ENCODE measurements around the gene VWA8.
"Not testable (repeated sequence)": the region's sequence is repeated elsewhere in the genome, so short reads cannot be mapped to it uniquely, and the experiment has no call there.

VWA8 gene

GRCh38 chr13:41577436-41577835, 383.5 kb downstream of the VWA8 start:
- no peak for FAIRE-seq
- no peak for DNase-seq (ENCODE audit: extremely low spot score, insufficient read length, low read depth)

DNA sequence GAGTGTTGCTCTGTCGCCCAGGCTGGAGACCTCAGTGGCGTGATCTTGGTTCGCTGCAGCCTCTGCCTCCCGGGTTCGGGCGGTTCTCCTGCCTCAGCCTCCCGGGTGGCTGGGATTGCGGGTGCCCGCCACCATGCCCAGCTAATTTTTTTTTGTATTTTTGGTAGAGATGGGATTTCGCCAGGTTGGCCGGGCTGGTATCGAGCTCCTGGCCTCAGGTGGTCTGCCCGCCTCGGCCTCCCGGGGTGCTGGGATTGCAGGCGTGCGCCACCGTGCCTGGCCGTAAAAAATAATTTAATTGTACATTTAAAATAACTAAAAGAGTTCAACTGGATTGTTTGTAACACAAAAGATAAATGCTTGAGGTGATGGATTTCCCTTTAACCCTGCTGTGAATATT, 387.3 kb downstream of the VWA8 start:
- FAIRE-seq; DNase-seq (ENCODE audit: extremely low spot score, insufficient read length, low read depth): not testable (repeated sequence)

GRCh38 chr13:41571817-41572340, 389.0 kb downstream of the VWA8 start:
- DNase-seq (ENCODE audit: extremely low spot score, insufficient read length, low read depth); FAIRE-seq: not testable (repeated sequence)

GRCh38 chr13:41568972-41569351, 391.9 kb downstream of the VWA8 start:
- FAIRE-seq = no peak

DNA sequence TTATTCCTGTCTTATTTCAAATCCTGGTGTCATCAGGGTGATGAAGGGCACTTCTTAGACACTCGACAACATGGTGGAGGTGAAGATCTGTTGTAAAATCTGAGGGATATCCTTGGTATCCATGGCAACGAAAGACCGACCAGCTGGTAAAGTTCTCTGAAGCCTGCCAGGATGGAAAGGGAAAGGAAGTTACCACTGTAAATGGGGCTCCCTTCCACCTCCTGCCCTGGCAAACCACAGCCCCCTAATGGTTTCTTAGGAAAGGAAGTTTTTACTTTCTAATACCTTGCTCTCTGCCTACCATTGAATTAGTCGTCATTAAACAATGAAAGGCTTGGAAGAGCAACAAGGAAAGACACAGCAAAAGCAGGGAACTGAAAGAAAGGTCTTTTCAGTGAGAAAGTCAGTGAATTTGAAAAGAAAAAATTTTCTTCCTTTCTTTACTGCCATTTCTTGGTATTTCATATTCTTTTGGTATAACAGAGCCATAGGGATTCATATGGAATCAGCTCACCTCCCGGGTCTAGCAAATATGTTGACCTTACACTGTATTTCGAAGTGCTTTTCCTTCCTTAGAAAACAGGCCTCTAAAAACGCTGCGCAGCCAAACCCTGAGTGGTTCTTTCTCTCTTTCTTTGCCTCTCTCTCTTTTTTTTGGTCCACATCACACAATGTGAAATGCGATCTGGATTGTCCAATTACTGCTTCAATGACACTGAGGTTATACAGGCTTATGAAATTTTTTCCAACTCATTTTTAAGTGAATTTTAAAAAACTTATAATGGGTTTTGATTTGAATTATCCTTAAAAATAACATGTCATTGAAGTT, 392.6 kb downstream of the VWA8 start:
- no peak for DNase-seq (ENCODE audit: extremely low spot score, insufficient read length, low read depth)
- no peak for FAIRE-seq

More at GRCh38 chr13:41568972-41569351, 391.9 kb downstream of the VWA8 start:
- no peak for DNase-seq (ENCODE audit: extremely low spot score, insufficient read length, low read depth)

DNA sequence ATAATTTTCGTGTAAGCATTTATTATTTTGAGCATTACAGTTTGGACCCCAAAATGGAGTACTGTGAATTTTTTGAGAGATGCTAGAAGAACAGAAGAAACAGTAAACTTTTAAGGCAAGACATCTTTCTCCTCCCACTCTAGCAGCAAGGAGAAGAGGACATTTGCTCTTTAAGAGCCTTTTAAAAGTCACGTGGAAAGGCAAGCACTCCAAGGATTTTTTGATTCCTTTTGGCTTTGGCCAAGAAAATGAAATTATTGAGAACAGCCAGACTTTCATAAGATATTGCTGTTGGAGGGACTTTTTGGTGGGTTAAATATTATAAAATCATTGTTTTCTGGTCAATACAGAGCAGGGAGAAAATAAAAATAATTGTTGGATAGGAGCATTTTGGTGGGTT, 393.5 kb downstream of the VWA8 start:
- FAIRE-seq (no peak), DNase-seq (ENCODE audit: extremely low spot score, insufficient read length, low read depth) (no peak)

DNA sequence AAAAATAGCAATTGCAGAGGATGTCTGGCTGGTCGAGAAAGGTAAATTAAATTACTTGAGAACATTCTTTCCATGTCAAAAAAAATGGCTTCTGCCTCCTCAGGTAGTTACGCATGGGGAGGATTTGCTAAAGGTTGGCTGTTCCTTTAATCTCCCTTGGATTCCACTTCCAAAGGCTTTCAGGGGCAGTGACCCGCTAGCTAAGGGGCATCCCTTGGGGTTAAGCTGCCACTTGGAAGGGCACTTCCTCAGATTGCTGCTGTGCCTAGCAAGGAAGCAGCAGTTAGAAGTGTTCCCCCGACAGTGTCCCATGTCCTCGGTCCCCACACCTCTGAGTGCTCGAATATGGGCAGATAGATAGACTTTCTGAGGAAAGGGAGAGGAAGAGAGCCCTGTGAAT, 395.1 kb downstream of the VWA8 start:
- DNase-seq (ENCODE audit: extremely low spot score, insufficient read length, low read depth) (no peak), FAIRE-seq (no peak)

DNA sequence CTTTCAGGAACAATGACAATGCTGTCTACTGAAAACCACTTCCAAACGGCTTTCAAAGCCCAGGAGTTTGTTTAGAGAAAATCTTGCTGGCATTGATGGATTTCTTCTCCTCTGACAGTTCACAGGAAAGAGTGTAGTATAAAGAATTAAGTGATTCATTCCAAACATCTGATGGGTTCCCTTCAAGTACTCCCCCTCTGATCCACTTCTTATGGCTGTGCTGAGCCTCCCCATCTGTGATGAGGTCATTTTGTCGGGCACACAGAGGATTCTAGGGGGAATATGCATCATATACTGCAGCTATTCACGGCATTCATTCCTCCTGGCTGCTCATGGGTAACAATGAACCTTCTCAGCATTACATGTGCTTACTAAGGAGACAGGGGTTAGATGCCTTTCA, 395.7 kb downstream of the VWA8 start:
- no peak for DNase-seq (ENCODE audit: extremely low spot score, insufficient read length, low read depth)
- FAIRE-seq = no peak

GRCh38 chr13:41563984-41564365, 396.9 kb downstream of the VWA8 start:
- FAIRE-seq = no peak

GRCh38 chr13:41563341-41563983, 397.4 kb downstream of the VWA8 start:
- FAIRE-seq (no peak), DNase-seq (ENCODE audit: extremely low spot score, insufficient read length, low read depth) (no peak)

More at GRCh38 chr13:41563984-41564365, 396.9 kb downstream of the VWA8 start:
- DNase-seq (ENCODE audit: extremely low spot score, insufficient read length, low read depth) = no peak

- no peak for FAIRE-seq
- no peak for DNase-seq (ENCODE audit: extremely low spot score, insufficient read length, low read depth)
Observed at GRCh38 chr13:41562541-41563178, 398.2 kb downstream of the VWA8 start.

GRCh38 chr13:41562083-41562482, 398.8 kb downstream of the VWA8 start:
- no peak for DNase-seq (ENCODE audit: extremely low spot score, insufficient read length, low read depth)

GRCh38 chr13:41561170-41561569, 399.7 kb downstream of the VWA8 start:
- FAIRE-seq (no peak), DNase-seq (ENCODE audit: extremely low spot score, insufficient read length, low read depth) (no peak)

More at GRCh38 chr13:41562083-41562482, 398.8 kb downstream of the VWA8 start:
- no peak for FAIRE-seq

DNA sequence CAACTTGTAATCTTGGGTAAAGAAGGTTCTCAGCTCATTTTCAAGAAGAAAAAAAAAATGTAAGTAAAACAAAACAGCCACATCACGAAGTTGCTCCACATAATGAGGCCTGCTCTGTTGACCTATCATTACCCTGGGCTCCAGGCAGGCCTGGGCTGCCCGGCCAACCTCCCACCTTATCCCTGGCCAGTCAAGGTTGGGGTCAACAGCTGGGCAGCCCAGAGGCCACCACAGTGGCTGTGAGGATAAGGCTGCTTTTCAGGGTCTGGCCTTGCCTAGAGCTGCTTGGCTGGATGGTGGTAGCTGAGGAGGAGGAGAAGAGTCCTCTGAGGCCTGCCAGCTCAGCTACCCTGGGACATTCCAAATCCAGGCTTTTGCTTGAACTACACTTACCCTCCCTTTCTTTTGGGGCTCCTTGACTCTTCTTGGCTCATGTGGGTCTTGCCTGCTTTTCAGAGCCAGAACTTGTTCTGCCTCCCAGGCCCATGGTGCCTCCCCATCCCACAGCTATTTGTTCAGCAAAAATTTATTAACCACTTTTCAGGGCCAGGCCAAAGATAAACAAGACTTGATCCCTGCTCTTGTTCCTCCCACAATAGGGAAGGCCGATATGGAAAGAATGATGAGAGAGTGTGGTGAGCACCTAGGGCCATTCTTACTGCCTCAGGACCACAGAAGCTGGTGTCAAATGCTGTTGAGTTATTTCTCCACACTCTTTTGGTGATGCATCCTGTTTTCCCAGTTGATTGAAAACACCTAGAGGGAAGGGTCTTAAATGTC, 401.9 kb downstream of the VWA8 start:
- FAIRE-seq = no peak

DNA sequence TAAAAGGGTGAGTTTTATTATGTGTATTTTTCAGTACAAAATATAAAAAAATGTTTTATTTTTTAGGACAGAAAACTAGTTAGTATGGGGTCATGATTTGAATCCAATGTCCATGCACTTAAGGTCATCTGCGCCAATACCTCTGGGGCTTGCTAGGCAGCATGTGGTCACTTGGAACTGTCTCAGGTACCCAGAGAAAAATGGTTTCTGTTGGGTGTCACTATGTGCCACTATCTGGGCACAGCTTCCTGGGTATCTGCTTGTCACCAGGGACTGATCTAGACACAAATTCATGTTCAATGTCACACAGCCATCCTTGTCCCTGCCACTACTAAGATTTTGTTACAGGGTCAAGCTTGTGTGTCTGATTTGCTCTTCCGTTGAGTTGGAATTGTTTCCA, 403.2 kb downstream of the VWA8 start:
- no peak for DNase-seq (ENCODE audit: extremely low spot score, insufficient read length, low read depth)
- no peak for FAIRE-seq

More for the DNA sequence above, 401.9 kb downstream of the VWA8 start:
- no peak for DNase-seq (ENCODE audit: extremely low spot score, insufficient read length, low read depth)

GRCh38 chr13:41554626-41555386, 406.1 kb downstream of the VWA8 start:
- peak; percentile 81 for FAIRE-seq
- DNase-seq (ENCODE audit: extremely low spot score, insufficient read length, low read depth) = peak; percentile 52

- FAIRE-seq (no peak), DNase-seq (ENCODE audit: extremely low spot score, insufficient read length, low read depth) (no peak)
Observed at GRCh38 chr13:41554180-41554579, 406.7 kb downstream of the VWA8 start.

DNA sequence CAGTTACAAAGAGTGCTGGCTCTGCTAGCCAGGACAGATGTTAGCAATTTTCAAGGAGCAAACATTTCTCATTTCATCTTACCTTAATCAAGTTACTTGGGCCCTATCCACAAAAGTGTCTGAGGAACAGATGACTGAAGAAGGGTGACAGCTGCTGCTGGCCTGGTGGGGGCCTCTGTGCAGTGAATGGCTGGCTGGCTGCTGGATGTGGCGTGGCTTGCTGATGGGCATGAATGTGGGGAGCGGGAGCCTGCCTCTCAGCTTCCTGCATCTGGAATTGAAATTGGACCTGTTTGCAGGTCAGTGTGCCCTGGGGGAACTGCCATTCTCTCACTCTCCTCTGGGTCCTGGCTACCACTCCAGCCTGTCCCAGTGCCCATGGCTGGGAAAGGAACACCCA, 408.9 kb downstream of the VWA8 start:
- FAIRE-seq (no peak), DNase-seq (ENCODE audit: extremely low spot score, insufficient read length, low read depth) (no peak)

- no peak for FAIRE-seq
- DNase-seq (ENCODE audit: extremely low spot score, insufficient read length, low read depth) = no peak
Observed at GRCh38 chr13:41550276-41550675, 410.6 kb downstream of the VWA8 start.
